OCI-LY3 (cell line): ENCODE data around the gene INCA1.
A peak's percentile ranks its signal among the peaks of the same experiment; 100 is the strongest.

Source experiments
- H2AFZ ChIP-seq: fragments of 200-600, 300-600 bp; shearing (Covaris generic); 2 replicates; pipeline ENCODE4 v1.6.0; 2014; ENCODE audit warnings: antibody characterized with exemption, low read depth, low read length
- H3K27ac ChIP-seq: fragments of 200-600, 300-600 bp; sonication (generic); 2 replicates; pipeline ENCODE4 v1.5.1; 2014; ENCODE audit warnings: mild to moderate bottlenecking, low read length, moderate library complexity, mixed read lengths
- H3K27me3 ChIP-seq: fragments of 200-600, 300-600 bp; sonication (generic); 2 replicates; pipeline ENCODE4 v1.6.1; 2014; ENCODE audit warnings: low read depth, low read length, mixed read lengths
- H3K36me3 ChIP-seq: fragments of 200-600, 300-600 bp; sonication (generic); replicated peaks from 2 replicates; pipeline ENCODE3; 2014; ENCODE audit warnings: low read depth, low read length, mixed read lengths
- H3K4me1 ChIP-seq: fragments of 300-600, 200-600 bp; sonication (generic); 2 replicates; pipeline ENCODE4 v1.6.1; 2014; ENCODE audit warnings: low read length, mixed read lengths
- H3K4me2 ChIP-seq: fragments of 200-600, 300-600 bp; sonication (generic); 2 replicates; pipeline ENCODE4 v1.6.1; 2014; ENCODE audit warnings: low read length, mixed read lengths
- H3K4me3 ChIP-seq: fragments of 300-600, 200-600 bp; sonication (generic); 2 replicates; pipeline ENCODE4 v1.5.1; 2014; ENCODE audit warnings: antibody characterized with exemption, mild to moderate bottlenecking, low read length, moderate library complexity
- H3K79me2 ChIP-seq: fragments of 300-600, 200-600 bp; shearing (Covaris generic); 2 replicates; pipeline ENCODE4 v1.6.1; 2014; ENCODE audit warnings: mild to moderate bottlenecking, low read length, mixed read lengths
- H3K9ac ChIP-seq: fragments of 300-600, 200-600 bp; shearing (Covaris generic); 2 replicates; pipeline ENCODE4 v1.6.0; 2014; ENCODE audit warnings: mild to moderate bottlenecking, low read length, moderate library complexity
- H3K9me3 ChIP-seq: fragments of 200-600, 300-600 bp; shearing (Covaris generic); 2 replicates; pipeline ENCODE4 v1.6.1; 2014; ENCODE audit warnings: low read length, mixed read lengths; ENCODE audit not compliant: insufficient read depth
- H4K20me1 ChIP-seq: fragments of 200-600, 300-600 bp; sonication (generic); 2 replicates; pipeline ENCODE4 v1.6.1; 2016; ENCODE audit warnings: low read length, mixed read lengths; ENCODE audit not compliant: insufficient read depth
- CTCF ChIP-seq: fragments of 200-600, 300-600 bp; sonication (generic); IDR thresholded peaks from 2 replicates; pipeline ENCODE4 v1.5.1; 2014; ENCODE audit warnings: antibody characterized with exemption, low read length, low read depth
- EZH2phosphoT487 ChIP-seq: fragments of 200-600 bp; shearing (Covaris generic); IDR thresholded peaks from 2 replicates; pipeline ENCODE4 v1.6.1; 2018; ENCODE audit warnings: antibody characterized with exemption, mixed run types, low read depth

INCA1 gene

GRCh38 chr17:4946312-4946976 is 50.9 kb downstream of the INCA1 start:
- peaks cover 86% of the 10 kb centered on the region for H3K79me2 ChIP-seq
- H3K4me2 ChIP-seq = peak overlapping the region; percentile 98
- no peaks in the 10 kb centered on the region for H3K9me3 ChIP-seq
- H3K9ac ChIP-seq = peak overlapping the region; percentile 100
- H3K4me3 ChIP-seq = peak overlapping the region; percentile 99
- peak overlapping the region; percentile 100 for H3K27ac ChIP-seq
- TF ChIP-seq EZH2phosphoT487 (no peak), CTCF (no peak)
- peaks cover 51% of the 10 kb centered on the region for H3K36me3 ChIP-seq
- H4K20me1 ChIP-seq = peaks cover 30% of the 10 kb centered on the region
- H2AFZ ChIP-seq = no peak overlapping the region
- peaks cover 40% of the 10 kb centered on the region for H3K4me1 ChIP-seq
- H3K27me3 ChIP-seq = no peaks in the 10 kb centered on the region

GRCh38 chr17:4945944-4946280 is 51.4 kb downstream of the INCA1 start:
- H3K27me3 ChIP-seq = no peaks in the 10 kb centered on the region
- H3K36me3 ChIP-seq = peaks cover 54% of the 10 kb centered on the region
- no peaks in the 10 kb centered on the region for H3K9me3 ChIP-seq
- no peak overlapping the region for H2AFZ ChIP-seq
- H3K27ac ChIP-seq = peak overlapping the region; percentile 100
- TF ChIP-seq EZH2phosphoT487 = no peak
- TF ChIP-seq CTCF = no peak
- peaks cover 86% of the 10 kb centered on the region for H3K79me2 ChIP-seq
- H4K20me1 ChIP-seq = peaks cover 30% of the 10 kb centered on the region
- peak overlapping the region; percentile 98 for H3K4me2 ChIP-seq
- peaks cover 39% of the 10 kb centered on the region for H3K4me1 ChIP-seq
- peak overlapping the region; percentile 100 for H3K9ac ChIP-seq
- H3K4me3 ChIP-seq = peak overlapping the region; percentile 99

GRCh38 chr17:4945176-4945943 is 52.0 kb downstream of the INCA1 start:
- peak overlapping the region; percentile 98 for H3K4me2 ChIP-seq
- H3K9me3 ChIP-seq = no peaks in the 10 kb centered on the region
- no peak overlapping the region for H2AFZ ChIP-seq
- H3K27me3 ChIP-seq = no peaks in the 10 kb centered on the region
- peaks cover 35% of the 10 kb centered on the region for H3K4me1 ChIP-seq
- peak overlapping the region; percentile 100 for H3K9ac ChIP-seq
- H3K79me2 ChIP-seq = peaks cover 86% of the 10 kb centered on the region
- peak overlapping the region; percentile 99 for H3K4me3 ChIP-seq
- TF ChIP-seq EZH2phosphoT487 = no peak
- TF ChIP-seq CTCF = no peak
- peak overlapping the region; percentile 100 for H3K27ac ChIP-seq
- H4K20me1 ChIP-seq = peaks cover 30% of the 10 kb centered on the region
- peaks cover 54% of the 10 kb centered on the region for H3K36me3 ChIP-seq

GRCh38 chr17:4944554-4945175 is 52.7 kb downstream of the INCA1 start:
- no peaks in the 10 kb centered on the region for H3K27me3 ChIP-seq
- no peak overlapping the region for H2AFZ ChIP-seq
- H3K79me2 ChIP-seq = peaks cover 83% of the 10 kb centered on the region
- H3K4me3 ChIP-seq = peak overlapping the region; percentile 99
- H3K9ac ChIP-seq = peak overlapping the region; percentile 100
- peak overlapping the region; percentile 98 for H3K4me2 ChIP-seq
- peaks cover 35% of the 10 kb centered on the region for H3K4me1 ChIP-seq
- no peak for TF ChIP-seq CTCF
- TF ChIP-seq EZH2phosphoT487 = no peak
- peaks cover 30% of the 10 kb centered on the region for H4K20me1 ChIP-seq
- H3K9me3 ChIP-seq = no peaks in the 10 kb centered on the region
- peak overlapping the region; percentile 100 for H3K27ac ChIP-seq
- peaks cover 54% of the 10 kb centered on the region for H3K36me3 ChIP-seq
